HepG2 (cell line): ENCODE measurements around the gene EIF1. TPM values are rescaled to one million over a fixed set of nuclear protein-coding genes. Genes with fewer than 3 reads are reported as not detected.
A peak's percentile ranks its signal among the peaks of the same experiment; 100 is the strongest.

Experiments
- ETS1 ChIP-seq: sonication (generic); formaldehyde crosslinking; IDR thresholded peaks from 2 replicates; pipeline ENCODE4 v1.4.0; 2020; ENCODE audit warnings: missing genetic modification reagents
- FOSL2 ChIP-seq: sonication (generic); formaldehyde crosslinking; IDR thresholded peaks from 2 replicates; pipeline ENCODE4 v1.4.0; 2020; ENCODE audit warnings: missing genetic modification reagents
- GZF1 ChIP-seq: sonication (generic); formaldehyde crosslinking; IDR thresholded peaks from 2 replicates; pipeline ENCODE4 v1.5.1; 2020; ENCODE audit warnings: mild to moderate bottlenecking, missing genetic modification reagents
- KLF12 ChIP-seq: sonication (generic); formaldehyde crosslinking; IDR thresholded peaks from 2 replicates; pipeline ENCODE4 v1.4.0; 2020; ENCODE audit warnings: missing genetic modification reagents, borderline replicate concordance
- KMT2A ChIP-seq: sonication (generic); formaldehyde crosslinking; IDR thresholded peaks from 2 replicates; pipeline ENCODE4 v1.4.0; 2020; ENCODE audit warnings: missing genetic modification reagents
- RORA ChIP-seq: sonication (generic); formaldehyde crosslinking; IDR thresholded peaks from 2 replicates; pipeline ENCODE4 v1.5.0; 2020; ENCODE audit warnings: mild to moderate bottlenecking, missing genetic modification reagents, moderate library complexity
- TERF1 ChIP-seq: sonication (generic); formaldehyde crosslinking; IDR thresholded peaks from 2 replicates; pipeline ENCODE4 v1.8.0; 2022; ENCODE audit warnings: mild to moderate bottlenecking, missing genetic modification reagents, moderate library complexity
- XRCC5 ChIP-seq: fragments of 200-400 bp; formaldehyde crosslinking; optimal IDR thresholded peaks from 2 replicates; pipeline ENCODE3; 2017; ENCODE audit warnings: mild to moderate bottlenecking, low read length
- ZBTB14 ChIP-seq: sonication (generic); formaldehyde crosslinking; IDR thresholded peaks from 2 replicates; pipeline ENCODE4 v1.4.0; 2020; ENCODE audit warnings: missing genetic modification reagents
- ZBTB2 ChIP-seq: sonication (generic); formaldehyde crosslinking; IDR thresholded peaks from 2 replicates; pipeline ENCODE4 v1.8.0; 2022; ENCODE audit warnings: low read depth, missing genetic modification reagents
- ZNF34 ChIP-seq: sonication (generic); formaldehyde crosslinking; IDR thresholded peaks from 2 replicates; pipeline ENCODE4 v1.4.0; 2020; ENCODE audit warnings: mild to moderate bottlenecking, missing genetic modification reagents, borderline replicate concordance
- ZNF670 ChIP-seq: sonication (generic); formaldehyde crosslinking; IDR thresholded peaks from 2 replicates; pipeline ENCODE4 v1.8.0; 2022; ENCODE audit warnings: mild to moderate bottlenecking, missing genetic modification reagents, borderline replicate concordance
- polyA plus RNA-seq, 8 experiments: library from polyadenylated mRNA; depleted of rRNA in 3 of 8; stranded (reverse) in 7 of 8; unstranded in 1 of 8; fragments of >200 nt; fragmentation: Illumina TruSeq in 4 of 8; extraction: Trizol in 4 of 8; gene quantifications; 2 replicates each; pipeline versions ENCODE4 v1.2.1 to v1.2.3, GENCODE V29; 2011 to 2016; ENCODE audit warnings: low read depth in 4 of 8, missing spikeins in 1 of 8, mixed read lengths in 1 of 8; ENCODE audit not compliant: insufficient read depth in 1 of 8
- total RNA-seq, 5 experiments: library from RNA; depleted of rRNA; stranded (reverse); fragments of >200 nt; fragmentation: Illumina TruSeq; extraction: Trizol; gene quantifications; 2 replicates each; pipeline ENCODE4 v1.2.3, GENCODE V29; 2016; ENCODE audit warnings: low read depth in 1 of 5
- TF ChIP-seq, protein P1 (sequence below): sonication (generic); formaldehyde crosslinking; IDR thresholded peaks from 2 replicates; pipeline ENCODE4 v1.4.0; 2020; ENCODE audit warnings: mild to moderate bottlenecking, missing genetic modification reagents
- TF ChIP-seq, protein P2 (sequence below): sonication (generic); formaldehyde crosslinking; IDR thresholded peaks from 2 replicates; pipeline ENCODE4 v1.5.0; 2020; ENCODE audit warnings: mild to moderate bottlenecking, missing genetic modification reagents, borderline replicate concordance

Gene EIF1
- total and polyA plus RNA-seq, 2 of the 13 experiments (the other 11 are each of a cell fraction or from before 2014, with no cell fraction given) = 147 to 517 TPM

GRCh38 chr17:41688641-41689496 lies at the start of gene EIF1 (continued):
- TF ChIP-seq GZF1 (CRISPR knock-in tag) (peak; percentile 82), XRCC5 (peak; percentile 83), RORA (CRISPR knock-in tag) (no peak), KLF12 (CRISPR knock-in tag) (peak; percentile 99), KMT2A (no peak), ZNF34 (peak; percentile 99), ZBTB14 (CRISPR knock-in tag) (no peak; the same call in 1 of the 2 replicates), ETS1 (CRISPR knock-in tag) (peak; percentile 62; the same call in 1 of the 2 replicates), ZNF670 (CRISPR knock-in tag) (peak; percentile 80), FOSL2 (CRISPR knock-in tag) (peak; percentile 77), ZBTB2 (peak; percentile 71; the same call in 1 of the 2 replicates), TERF1 (peak; percentile 92; the same call in 1 of the 2 replicates)
- TF ChIP-seq, protein P1, sequence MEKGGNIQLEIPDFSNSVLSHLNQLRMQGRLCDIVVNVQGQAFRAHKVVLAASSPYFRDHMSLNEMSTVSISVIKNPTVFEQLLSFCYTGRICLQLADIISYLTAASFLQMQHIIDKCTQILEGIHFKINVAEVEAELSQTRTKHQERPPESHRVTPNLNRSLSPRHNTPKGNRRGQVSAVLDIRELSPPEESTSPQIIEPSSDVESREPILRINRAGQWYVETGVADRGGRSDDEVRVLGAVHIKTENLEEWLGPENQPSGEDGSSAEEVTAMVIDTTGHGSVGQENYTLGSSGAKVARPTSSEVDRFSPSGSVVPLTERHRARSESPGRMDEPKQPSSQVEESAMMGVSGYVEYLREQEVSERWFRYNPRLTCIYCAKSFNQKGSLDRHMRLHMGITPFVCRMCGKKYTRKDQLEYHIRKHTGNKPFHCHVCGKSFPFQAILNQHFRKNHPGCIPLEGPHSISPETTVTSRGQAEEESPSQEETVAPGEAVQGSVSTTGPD = 0 out of 2 replicates have a peak, but pooled peaks have one; percentile 43
- TF ChIP-seq, protein P2, sequence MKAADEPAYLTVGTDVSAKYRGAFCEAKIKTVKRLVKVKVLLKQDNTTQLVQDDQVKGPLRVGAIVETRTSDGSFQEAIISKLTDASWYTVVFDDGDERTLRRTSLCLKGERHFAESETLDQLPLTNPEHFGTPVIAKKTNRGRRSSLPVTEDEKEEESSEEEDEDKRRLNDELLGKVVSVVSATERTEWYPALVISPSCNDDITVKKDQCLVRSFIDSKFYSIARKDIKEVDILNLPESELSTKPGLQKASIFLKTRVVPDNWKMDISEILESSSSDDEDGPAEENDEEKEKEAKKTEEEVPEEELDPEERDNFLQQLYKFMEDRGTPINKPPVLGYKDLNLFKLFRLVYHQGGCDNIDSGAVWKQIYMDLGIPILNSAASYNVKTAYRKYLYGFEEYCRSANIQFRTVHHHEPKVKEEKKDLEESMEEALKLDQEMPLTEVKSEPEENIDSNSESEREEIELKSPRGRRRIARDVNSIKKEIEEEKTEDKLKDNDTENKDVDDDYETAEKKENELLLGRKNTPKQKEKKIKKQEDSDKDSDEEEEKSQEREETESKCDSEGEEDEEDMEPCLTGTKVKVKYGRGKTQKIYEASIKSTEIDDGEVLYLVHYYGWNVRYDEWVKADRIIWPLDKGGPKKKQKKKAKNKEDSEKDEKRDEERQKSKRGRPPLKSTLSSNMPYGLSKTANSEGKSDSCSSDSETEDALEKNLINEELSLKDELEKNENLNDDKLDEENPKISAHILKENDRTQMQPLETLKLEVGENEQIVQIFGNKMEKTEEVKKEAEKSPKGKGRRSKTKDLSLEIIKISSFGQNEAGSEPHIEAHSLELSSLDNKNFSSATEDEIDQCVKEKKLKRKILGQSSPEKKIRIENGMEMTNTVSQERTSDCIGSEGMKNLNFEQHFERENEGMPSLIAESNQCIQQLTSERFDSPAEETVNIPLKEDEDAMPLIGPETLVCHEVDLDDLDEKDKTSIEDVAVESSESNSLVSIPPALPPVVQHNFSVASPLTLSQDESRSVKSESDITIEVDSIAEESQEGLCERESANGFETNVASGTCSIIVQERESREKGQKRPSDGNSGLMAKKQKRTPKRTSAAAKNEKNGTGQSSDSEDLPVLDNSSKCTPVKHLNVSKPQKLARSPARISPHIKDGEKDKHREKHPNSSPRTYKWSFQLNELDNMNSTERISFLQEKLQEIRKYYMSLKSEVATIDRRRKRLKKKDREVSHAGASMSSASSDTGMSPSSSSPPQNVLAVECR (CRISPR knock-in tag) = no peak; the same call in 1 of the 2 replicates
